ENCODE measurements around the gene PMCH. TPM values are rescaled to one million over a fixed set of nuclear protein-coding genes. Genes with fewer than 3 reads are reported as not detected.

The PMCH gene
- polyA plus RNA-seq = 0.38 and 2.1 TPM in 2 replicates

GRCh38 chr12:102197789-102198188 is at the start of gene PMCH:
Gene PMCH, minus strand, starts transcription at chr12:102197833. Its CDS starts 63 bp downstream, at chr12:102197770.

Other genes starting within 250 kb of the PMCH start
- 384 and 405 TPM in 2 replicates for gene WASHC3, start 135.8 kb downstream of the PMCH start, polyA plus RNA-seq
- 22.1 and 38.0 TPM in 2 replicates for gene NUP37, start 77.7 kb downstream of the PMCH start, polyA plus RNA-seq
- gene PARPBP, start 77.7 kb downstream of the PMCH start, polyA plus RNA-seq = 47.7 and 50.5 TPM in 2 replicates

All from Purkinje cell (primary cell).